ENCODE data around the gene SHLD2.
"Not testable (repeated sequence)": the region's sequence is repeated elsewhere in the genome, so short reads cannot be mapped to it uniquely, and the experiment has no call there.

DNA sequence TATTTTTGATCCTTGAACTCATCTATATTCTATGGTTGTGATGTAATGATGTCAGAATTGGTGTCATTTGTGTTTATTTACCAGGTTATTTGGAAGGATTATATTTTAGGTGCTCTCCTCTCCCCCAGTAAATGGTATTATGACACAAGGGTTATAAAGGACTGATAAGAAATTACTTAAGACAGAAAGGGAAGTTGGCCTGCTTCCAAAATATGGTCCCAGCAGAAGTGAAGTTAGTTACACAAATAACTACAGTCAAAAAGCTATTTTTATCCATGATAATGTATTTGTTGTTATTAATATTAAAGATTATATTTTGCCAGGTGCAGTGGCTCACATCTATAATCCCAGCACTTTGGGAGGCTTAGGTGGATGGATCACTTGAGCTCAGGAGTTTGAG is 37.2 kb downstream of the SHLD2 start:
- TF ChIP-seq EZH2 (IDR thresholded peaks at IDR 0.05; ENCODE audit: insufficient read depth, poor library complexity, severe bottlenecking); EZH2phosphoT487 (IDR thresholded peaks at IDR 0.05; ENCODE audit: insufficient read depth, low read depth): not testable (repeated sequence)
